ENCODE data around the gene TNFRSF8. TPM values are rescaled to one million over a fixed set of nuclear protein-coding genes. Genes with fewer than 3 reads are reported as not detected.

Gene TNFRSF8
- total and polyA plus RNA-seq, 8 donors = 0.11 to 2.8 (median 0.21) TPM

DNA sequence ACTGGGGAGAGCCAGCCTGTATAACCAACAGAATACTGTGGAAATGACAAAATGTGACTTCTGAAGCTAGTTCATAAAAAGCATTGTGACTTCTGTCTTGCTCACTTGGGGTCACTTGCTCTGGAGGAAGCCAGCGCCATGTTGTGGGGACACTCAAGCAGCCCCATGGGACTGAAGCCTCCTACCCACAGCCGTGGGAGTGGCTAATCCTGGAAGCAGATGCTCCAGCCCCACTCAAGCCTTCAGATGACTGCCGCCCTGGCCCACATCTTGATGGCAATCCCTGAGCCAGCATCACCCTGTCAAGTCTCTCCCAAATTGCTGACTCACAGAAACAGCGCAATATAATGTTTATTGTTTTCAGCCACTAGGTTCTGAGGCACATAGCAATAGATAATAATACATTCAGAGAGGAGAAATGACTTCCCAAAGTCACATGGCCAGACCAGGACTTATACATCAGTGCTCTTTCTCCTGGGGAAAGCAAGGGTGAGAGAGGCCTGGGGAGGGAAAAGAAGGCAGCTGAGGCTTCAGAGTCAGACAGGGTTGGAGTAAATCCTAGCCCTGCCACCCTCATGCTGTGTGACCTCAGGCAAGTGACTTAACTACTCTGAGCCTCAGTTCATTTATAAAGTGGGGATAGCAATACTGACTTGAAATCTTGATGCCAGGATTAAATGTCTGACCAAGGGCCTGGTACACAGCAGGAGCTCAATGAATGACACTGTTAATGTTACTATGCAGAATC lies 5.0 kb upstream of the TNFRSF8 start:
- Histone ChIP-seq H3K36me3 (no peaks in the 10 kb centered on the region), H3K9me3 (no peaks in the 10 kb centered on the region), H3K27ac (no peak overlapping the region), H3K27me3 (peaks cover 4 to 29% of the 10 kb centered on the region in 2 donors), H3K4me1 (peaks cover under 1 to 2% of the 10 kb centered on the region in 2 donors), H3K4me3 (no peak overlapping the region)
- intact Hi-C loops (cut with DNase I) = no loop called here
- TF ChIP-seq, protein P1, sequence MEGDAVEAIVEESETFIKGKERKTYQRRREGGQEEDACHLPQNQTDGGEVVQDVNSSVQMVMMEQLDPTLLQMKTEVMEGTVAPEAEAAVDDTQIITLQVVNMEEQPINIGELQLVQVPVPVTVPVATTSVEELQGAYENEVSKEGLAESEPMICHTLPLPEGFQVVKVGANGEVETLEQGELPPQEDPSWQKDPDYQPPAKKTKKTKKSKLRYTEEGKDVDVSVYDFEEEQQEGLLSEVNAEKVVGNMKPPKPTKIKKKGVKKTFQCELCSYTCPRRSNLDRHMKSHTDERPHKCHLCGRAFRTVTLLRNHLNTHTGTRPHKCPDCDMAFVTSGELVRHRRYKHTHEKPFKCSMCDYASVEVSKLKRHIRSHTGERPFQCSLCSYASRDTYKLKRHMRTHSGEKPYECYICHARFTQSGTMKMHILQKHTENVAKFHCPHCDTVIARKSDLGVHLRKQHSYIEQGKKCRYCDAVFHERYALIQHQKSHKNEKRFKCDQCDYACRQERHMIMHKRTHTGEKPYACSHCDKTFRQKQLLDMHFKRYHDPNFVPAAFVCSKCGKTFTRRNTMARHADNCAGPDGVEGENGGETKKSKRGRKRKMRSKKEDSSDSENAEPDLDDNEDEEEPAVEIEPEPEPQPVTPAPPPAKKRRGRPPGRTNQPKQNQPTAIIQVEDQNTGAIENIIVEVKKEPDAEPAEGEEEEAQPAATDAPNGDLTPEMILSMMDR (IDR thresholded peaks at IDR 0.05) = no peak
- DNase-seq (peak in 1 of 4 donors; percentile 7), ATAC-seq (no peak)

DNA sequence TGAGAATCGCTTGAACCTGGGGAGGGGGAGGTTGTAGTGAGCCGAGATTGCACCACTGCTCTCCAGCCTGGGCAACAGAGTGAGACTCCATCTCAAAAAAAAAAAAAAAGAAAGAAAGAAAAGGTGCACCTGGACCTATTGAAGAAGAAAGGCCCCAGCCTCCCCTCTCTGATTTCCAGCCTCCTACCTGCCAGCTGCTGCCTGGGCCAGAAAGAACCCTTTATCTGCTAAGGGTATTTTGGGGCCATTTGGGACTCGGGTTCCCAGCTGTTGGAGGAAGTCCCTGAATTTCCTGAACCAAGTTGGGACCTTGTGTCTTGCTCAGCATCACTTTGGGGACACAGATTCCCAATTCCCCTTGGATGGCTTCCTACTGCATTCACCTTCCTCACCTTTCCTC lies 3.9 kb upstream of the TNFRSF8 start:
- H3K4me1 ChIP-seq = peaks cover 7 to 9% of the 10 kb centered on the region in 2 donors
- intact Hi-C loops (cut with DNase I) = no loop called here
- DNase-seq (no peak), ATAC-seq (no peak)
- H3K36me3 ChIP-seq = no peaks in the 10 kb centered on the region
- H3K9me3 ChIP-seq = no peaks in the 10 kb centered on the region
- H3K4me3 ChIP-seq = no peak overlapping the region
- no peak overlapping the region for H3K27ac ChIP-seq
- TF ChIP-seq, protein P1 (IDR thresholded peaks at IDR 0.05) = no peak
- H3K27me3 ChIP-seq = peaks cover 15 to 40% of the 10 kb centered on the region in 2 donors

DNA sequence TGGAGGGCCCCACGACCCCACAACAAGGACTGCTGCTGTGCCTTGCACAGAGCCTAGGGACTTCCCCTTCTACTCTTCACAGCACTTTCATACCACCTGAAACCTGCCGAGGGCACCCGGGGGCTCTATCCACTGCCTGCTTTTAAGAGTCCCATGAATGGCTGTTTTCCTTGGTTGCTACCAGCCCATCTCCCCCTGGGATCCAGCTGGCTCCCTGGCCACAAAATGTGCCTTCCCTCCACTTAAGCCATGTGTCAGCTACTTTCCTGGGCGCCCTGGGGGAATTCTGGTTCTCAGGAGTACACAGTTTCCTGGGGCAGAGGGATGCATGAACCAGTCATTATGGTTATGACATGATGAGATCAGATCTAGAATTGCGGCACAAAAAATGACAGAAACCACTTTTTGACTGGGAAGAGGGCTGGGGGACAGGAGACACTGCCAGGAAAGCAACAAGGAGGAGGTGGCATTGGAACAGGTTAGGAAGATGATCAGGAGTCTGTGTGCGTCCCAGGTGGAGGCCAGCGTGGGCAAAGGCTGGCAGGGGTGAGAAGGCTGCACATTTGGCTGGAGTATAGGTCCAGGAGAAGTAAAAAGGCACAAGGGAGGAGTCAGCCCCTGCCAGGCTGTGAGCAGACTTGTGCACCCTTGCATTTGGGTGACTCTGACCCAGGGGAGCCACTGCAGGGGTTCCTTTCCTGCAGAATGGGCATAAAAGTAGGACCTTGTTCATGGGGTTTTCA lies 3.2 kb upstream of the TNFRSF8 start:
- DNase-seq = peak in 1 of 4 donors; percentile 29
- no peak overlapping the region for H3K27ac ChIP-seq
- H3K9me3 ChIP-seq = no peaks in the 10 kb centered on the region
- ATAC-seq = no peak
- no peaks in the 10 kb centered on the region for H3K36me3 ChIP-seq
- peaks cover 7 to 9% of the 10 kb centered on the region in 2 donors for H3K4me1 ChIP-seq
- no peak overlapping the region for H3K4me3 ChIP-seq
- intact Hi-C loops (cut with DNase I) = no loop called here
- TF ChIP-seq, protein P1 (IDR thresholded peaks at IDR 0.05) = no peak
- peaks cover 21 to 47% of the 10 kb centered on the region in 2 donors for H3K27me3 ChIP-seq

DNA sequence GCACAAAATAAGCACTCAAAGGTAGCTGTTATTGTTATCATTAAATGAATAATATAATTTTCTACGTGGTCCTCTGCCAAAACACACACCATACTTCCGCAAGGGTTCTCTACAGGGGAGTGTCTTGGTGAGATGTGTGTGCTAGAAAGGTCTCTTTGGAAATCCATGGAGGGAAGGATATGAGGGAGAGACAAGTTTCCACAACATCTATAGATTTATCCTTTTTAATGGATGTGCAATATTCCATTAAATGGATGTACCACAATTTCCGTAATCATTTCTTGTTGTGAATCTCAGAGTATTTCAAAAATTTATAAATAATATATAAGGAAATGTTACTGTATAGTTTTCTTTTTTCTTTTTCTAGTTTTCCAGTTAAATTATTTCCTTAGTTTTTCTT lies 2.6 kb upstream of the TNFRSF8 start:
- Histone ChIP-seq H3K27me3 (peaks cover 21 to 53% of the 10 kb centered on the region in 2 donors), H3K27ac (no peak overlapping the region), H3K4me3 (no peak overlapping the region), H3K4me1 (peaks cover 7 to 9% of the 10 kb centered on the region in 2 donors), H3K9me3 (no peaks in the 10 kb centered on the region), H3K36me3 (no peaks in the 10 kb centered on the region)
- ATAC-seq = no peak
- TF ChIP-seq, protein P1 (IDR thresholded peaks at IDR 0.05) = no peak
- DNase-seq = no peak
- intact Hi-C loops (cut with DNase I) = no loop called here
